RPMI8226 (cell line): ENCODE results near the gene FAM219B.
"Not testable (repeated sequence)": the region's sequence is repeated elsewhere in the genome, so short reads cannot be mapped to it uniquely, and the experiment has no call there.

Source experiments
- DNase-seq: peaks from one replicate; pipeline ENCODE4 v3.0.0-alpha.2; 2015

FAM219B gene

GRCh38 chr15:74902295-74903075 lies 4.2 kb downstream of the FAM219B start:
- DNase-seq = no peak

- peak; percentile 78 for DNase-seq
Observed at GRCh38 chr15:74901612-74902063, 5.0 kb downstream of the FAM219B start.

GRCh38 chr15:74897300-74897701 lies 9.3 kb downstream of the FAM219B start:
- DNase-seq = no peak

- DNase-seq = no peak
Observed at GRCh38 chr15:74896316-74896715, 10.3 kb downstream of the FAM219B start.

- no peak for DNase-seq
Observed at GRCh38 chr15:74895830-74896229, 10.8 kb downstream of the FAM219B start.

DNA sequence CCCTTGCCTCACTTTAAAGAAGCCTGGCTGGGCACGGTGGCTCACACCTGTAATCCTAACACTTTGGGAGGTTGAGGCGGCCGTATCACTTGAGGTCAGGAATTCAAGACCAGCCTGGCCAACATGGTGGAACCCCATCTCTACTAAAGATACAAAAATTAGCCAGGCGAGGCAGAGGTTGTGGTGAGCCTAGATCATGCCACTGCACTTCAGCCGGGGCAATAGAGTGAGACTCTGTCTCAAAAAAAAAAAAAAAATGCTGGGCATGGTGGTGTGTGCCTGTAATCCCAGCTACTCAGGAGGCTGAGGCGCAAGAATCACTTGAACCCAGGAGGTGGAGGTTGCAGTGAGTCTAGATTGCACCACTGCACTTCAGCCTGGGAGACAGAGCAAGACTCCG lies 12.3 kb downstream of the FAM219B start:
- DNase-seq = not testable (repeated sequence)

GRCh38 chr15:74893627-74894026 lies 13.0 kb downstream of the FAM219B start:
- no peak for DNase-seq

- peak; percentile 75 for DNase-seq
Observed at GRCh38 chr15:74892931-74893330, 13.7 kb downstream of the FAM219B start.

GRCh38 chr15:74892313-74892712 lies 14.3 kb downstream of the FAM219B start:
- peak; percentile 99 for DNase-seq

DNA sequence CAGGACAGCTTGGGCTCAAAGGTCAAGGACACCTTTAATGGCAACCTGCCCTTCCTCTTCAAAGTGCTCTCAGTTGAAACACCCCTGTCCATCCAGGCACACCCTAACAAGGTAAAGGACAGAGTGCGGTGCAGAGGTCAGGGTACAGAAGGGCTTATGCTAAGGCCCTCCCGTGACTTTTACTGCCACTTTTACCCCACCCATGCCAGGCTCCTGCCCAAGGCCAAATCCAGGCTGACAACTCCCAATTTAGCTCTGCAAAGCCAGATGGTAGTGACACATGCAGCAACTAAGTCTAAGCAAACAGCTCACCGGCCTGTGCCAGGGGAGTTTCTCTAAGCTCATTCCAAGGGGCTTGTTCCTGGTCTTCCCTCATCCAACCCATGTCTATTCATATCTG lies 15.2 kb downstream of the FAM219B start:
- no peak for DNase-seq

GRCh38 chr15:74890665-74890960 lies 16.0 kb downstream of the FAM219B start:
- DNase-seq = no peak

DNA sequence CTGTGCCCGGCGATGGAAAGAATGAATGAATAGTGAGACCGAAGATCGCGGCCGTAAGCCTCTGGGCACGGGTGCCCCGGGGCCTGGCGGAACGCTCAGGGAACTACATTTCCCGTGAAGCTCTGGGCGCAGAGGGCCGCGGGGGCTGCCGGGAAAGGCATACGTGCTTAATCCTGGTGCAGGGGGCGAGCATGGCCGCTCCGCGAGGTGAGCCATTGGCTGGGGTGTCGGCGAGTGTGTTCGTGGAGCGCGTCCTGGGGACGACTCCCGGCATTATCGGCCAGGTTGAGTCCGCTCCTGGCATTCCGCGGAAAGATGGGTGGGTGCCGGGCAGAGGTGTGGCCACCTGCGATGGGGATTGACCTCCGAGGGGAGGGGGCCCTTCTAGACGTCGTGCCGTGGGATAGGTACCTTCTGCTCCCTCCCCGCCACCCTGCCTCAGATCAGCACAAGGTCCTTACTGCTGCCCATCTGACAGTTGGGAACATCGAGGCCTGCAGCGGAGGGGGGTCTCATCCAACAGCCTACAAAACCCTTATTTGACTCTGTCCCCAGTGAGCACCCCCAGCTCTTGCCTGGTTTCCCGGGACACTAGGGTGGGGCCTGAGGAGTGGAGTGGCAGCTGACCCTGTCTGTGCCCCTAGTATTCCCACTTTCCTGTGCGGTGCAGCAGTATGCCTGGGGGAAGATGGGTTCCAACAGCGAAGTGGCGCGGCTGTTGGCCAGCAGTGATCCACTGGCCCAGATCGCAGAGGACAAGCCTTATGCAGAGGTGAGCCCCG lies 16.6 kb downstream of the FAM219B start, which contains the start of gene MPI:
TSS of gene MPI (plus strand) at position 160 of the 782 bp plus-strand sequence. CDS start at position 192, 32 bp downstream.
- DNase-seq = peak; percentile 93

DNA sequence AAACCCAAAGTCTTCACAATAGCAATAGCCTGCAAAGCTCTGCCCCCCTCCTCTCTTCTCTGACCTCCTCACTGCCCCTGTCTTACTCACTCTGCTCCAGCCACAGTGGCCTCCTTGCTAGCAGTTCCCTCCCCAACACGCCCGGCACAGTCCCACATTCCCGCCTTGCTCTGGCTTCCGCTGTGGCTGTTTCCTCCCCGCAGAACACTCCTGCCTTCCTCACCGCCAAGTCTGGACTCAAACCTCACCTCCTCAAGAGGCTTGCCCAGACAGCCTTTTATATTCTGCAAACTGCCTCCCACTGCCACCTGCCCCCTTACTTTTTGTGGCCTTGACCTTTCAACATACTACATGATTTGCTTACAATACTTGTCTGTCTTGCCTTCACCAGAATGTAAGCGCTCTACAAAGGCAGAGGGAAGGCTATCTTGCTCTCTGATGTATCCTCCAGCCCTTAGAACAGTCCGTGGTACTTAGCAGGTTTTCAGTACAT lies 17.2 kb downstream of the FAM219B start:
- no peak for DNase-seq

GRCh38 chr15:74888716-74889115 lies 17.9 kb downstream of the FAM219B start:
- no peak for DNase-seq

GRCh38 chr15:74887537-74888193 lies 19.0 kb downstream of the FAM219B start:
- not testable (repeated sequence) for DNase-seq

DNA sequence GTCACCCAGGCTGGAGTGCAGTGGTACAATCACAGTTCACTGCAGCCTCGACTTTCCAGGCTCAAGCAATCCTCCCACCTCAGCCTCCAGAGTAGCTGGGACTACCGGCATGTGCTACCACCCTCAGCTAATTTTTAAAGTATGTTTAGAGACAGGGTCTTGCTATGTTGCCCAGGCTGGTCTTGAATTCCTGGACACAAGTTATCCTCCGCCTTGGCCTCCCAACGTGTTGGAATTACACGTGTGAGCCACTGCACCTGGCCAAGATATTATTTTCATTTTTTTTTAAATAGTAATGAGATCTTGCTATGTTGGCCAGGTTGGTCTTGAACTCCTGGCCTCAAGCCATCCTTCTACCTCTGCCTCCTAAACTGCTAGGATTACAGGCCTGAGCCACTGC lies 21.2 kb downstream of the FAM219B start:
- no peak for DNase-seq

GRCh38 chr15:74884428-74885223 lies 22.0 kb downstream of the FAM219B start:
- no peak for DNase-seq

- no peak for DNase-seq
Observed at GRCh38 chr15:74882528-74882927, 24.1 kb downstream of the FAM219B start.

DNA sequence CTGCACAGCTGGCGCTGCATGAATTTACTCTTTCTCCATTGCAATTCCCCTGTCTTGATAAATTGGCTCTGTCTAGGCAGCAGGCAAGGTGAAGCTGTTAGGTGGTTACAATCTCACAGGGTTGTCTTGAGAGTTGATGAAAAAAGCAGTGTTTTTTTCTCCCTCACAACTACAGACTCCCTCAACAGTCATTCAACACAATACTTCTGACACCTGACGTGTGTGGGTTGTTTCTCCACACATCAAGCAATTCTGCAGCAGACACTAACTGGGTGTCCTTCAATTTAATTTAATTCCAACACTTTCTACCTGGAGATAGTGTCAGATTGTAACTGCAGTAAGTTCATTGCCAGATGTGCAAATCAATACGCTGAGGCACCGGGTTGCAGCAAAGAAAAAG lies 28.4 kb downstream of the FAM219B start:
- no peak for DNase-seq

GRCh38 chr15:74873756-74874424 lies 32.8 kb downstream of the FAM219B start:
- peak; percentile 64 for DNase-seq

- peak; percentile 99 for DNase-seq
Observed at GRCh38 chr15:74873036-74873755, 33.5 kb downstream of the FAM219B start, which contains the start of gene SCAMP2. TSS of gene SCAMP2 (minus strand) at chr15:74873365. CDS start at chr15:74873255, 110 bp downstream.
